ACHN (cell line): ENCODE results near the gene BCL2L12.
"Not testable (repeated sequence)": the region's sequence is repeated elsewhere in the genome, so short reads cannot be mapped to it uniquely, and the experiment has no call there.

Source experiments
- DNase-seq: peaks from one replicate; pipeline ENCODE4 v3.0.0-alpha.2; 2015
- in situ Hi-C: cut with HindIII; loops from 2 replicates; pipeline ENCODE4 v1.10.0; 2017; ENCODE audit warnings: low sequenced_read_pairs, low pct_ligation_motif_present, low pct_unique_long_range_greater_than_20kb

The BCL2L12 gene

DNA sequence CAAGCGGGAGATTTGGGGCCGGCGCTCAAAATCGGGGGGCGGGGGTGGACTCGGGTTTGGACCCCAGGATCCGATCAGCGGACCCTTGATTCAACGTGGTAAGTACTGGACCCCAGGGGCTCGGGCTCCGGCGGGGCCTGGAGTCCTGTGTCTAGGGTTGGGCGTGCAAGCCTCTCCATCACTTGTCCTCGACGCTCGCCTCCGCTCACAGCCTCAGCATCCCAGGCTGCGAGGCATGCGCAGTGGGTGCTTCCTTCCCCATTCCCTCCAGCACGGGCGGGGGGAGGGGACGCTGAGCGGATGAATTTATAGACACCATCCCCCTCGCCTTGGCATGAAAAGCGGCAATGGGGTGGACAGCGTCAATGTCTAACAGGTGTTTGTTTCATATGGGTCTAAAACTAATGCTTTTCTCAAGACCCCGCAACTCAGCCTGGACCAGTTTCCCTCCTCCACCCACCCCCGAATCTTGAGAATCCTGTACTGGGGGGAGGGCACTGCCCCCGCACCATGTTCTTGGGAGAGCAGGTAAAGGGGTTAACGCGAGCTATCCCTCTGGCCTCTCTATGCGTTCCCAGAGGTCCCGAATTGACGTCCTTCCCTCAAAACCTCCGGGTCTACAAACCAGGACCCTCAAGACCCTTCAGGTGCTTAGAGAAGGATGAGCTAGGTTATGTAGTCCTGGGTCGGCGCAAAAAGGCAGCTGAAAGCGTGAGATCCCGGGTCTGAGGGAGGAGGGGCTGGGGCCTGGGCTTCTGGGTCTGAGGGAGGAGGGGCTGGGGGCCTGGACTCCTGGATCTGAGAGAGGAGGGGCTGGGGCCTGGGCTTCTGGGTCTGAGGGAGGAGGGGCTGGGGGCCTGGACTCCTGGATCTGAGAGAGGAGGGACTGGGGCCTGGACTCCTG is 25.8 kb downstream of the BCL2L12 start:
- DNase-seq: no peak
- in situ Hi-C loops: no loop called here

- no peak for DNase-seq
- in situ Hi-C loops: no loop called here
Observed at GRCh38 chr19:49692147-49692506, 26.4 kb downstream of the BCL2L12 start.

- no peak for DNase-seq
- in situ Hi-C loops: no loop called here
Observed at GRCh38 chr19:49696115-49696514, 30.4 kb downstream of the BCL2L12 start.

DNA sequence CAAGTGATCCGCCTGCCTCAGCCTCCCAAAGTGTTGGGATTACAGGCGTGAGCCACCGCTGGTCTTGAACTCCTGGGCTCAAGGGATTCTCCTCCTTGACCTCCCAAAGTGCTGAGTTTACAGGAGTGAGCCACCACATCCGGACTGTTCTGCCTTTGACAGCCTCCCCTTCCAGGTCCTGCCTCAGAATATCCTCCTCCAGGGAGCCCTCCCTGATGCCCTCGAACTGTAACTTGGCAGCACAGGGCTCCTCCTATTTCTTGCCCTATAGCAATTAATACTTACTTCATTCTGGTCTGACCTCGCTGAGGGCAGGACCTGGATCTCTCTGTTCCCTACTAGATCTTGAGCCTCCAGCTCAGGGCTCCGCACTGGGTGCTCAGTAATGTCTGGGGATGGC is 31.1 kb downstream of the BCL2L12 start:
- in situ Hi-C loops: no loop called here
- no peak for DNase-seq

DNA sequence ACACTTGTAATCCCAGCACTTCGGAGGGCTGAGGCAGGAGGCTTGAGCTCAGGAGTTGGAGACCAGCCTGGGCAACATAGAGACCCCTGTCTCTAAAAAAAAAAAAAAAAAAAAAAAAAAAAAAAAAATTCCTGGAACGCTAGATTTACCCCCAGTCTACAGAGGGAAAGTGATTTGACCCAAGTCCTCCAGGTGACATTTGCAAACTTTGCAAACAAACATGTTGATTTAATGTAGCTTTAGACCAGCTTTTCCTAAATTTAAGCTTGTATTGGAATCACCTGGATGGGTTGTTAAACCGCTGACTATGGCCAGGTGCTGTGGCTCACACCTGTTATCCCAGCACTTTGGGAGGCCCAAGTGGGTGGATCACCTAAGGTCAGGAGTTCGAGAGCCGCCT is 33.6 kb downstream of the BCL2L12 start:
- DNase-seq: no peak
- in situ Hi-C loops: no loop called here

GRCh38 chr19:49700563-49700962 is 34.8 kb downstream of the BCL2L12 start:
- in situ Hi-C loops: no loop called here
- DNase-seq: no peak

GRCh38 chr19:49701271-49701786 is 35.6 kb downstream of the BCL2L12 start:
- in situ Hi-C loops: no loop called here
- no peak for DNase-seq

GRCh38 chr19:49704888-49705642 is 39.3 kb downstream of the BCL2L12 start:
- in situ Hi-C loops: no loop called here
- DNase-seq: no peak

DNA sequence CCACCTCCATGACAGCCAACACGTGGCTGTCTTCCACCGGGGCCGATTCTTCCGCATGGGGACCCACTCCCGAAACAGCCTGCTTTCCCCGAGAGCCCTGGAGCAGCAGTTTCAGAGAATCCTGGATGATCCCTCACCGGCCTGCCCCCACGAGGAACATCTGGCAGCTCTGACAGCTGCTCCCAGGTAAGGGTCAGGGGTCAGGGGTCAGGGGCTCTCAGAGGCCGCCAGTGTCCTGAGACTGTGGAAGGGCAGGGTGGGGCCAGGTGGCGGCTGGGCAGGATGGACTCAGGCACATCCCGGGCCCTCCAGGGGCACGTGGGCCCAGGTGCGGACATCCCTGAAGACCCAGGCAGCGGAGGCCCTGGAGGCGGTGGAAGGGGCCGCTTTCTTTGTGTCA is 40.2 kb downstream of the BCL2L12 start:
- in situ Hi-C loops: no loop called here
- no peak for DNase-seq

GRCh38 chr19:49710372-49710951 is 44.7 kb downstream of the BCL2L12 start:
- in situ Hi-C loops: no loop called here
- no peak for DNase-seq

- no peak for DNase-seq
- in situ Hi-C loops: no loop called here
Observed at GRCh38 chr19:49712397-49712859, 46.7 kb downstream of the BCL2L12 start.

DNA sequence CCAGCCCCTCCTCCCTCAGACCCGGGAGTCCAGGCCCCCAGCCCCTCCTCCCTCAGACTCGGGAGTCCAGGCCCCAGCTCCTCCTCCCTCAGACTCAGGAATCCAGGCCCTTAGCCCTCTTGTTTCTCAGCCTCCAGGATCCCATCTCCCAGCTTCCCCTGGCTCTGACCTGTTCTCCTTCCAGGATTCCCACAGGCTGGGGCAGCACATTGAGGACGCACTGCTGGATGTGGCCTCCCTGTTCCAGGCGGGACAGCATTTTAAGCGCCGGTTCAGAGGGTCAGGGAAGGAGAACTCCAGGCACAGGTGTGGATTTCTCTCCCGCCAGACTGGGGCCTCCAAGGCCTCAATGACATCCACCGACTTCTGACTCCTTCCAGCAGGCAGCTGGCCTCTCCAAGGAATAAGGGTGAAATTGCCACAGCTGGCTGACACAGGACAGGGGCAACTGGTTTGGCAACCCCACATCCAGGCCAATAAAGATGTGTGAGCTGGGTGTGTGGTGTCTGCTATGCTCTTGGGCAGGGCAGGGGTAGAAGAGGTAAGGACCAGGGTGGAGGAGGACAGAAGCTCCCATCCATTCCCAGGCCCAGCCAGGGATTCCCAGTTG is 47.6 kb downstream of the BCL2L12 start:
- in situ Hi-C loops: no loop called here
- DNase-seq: no peak

- DNase-seq: no peak
- in situ Hi-C loops: no loop called here
Observed at GRCh38 chr19:49716154-49716553, 50.4 kb downstream of the BCL2L12 start.

- DNase-seq: no peak
Observed at GRCh38 chr19:49718511-49718910, 52.8 kb downstream of the BCL2L12 start.

DNA sequence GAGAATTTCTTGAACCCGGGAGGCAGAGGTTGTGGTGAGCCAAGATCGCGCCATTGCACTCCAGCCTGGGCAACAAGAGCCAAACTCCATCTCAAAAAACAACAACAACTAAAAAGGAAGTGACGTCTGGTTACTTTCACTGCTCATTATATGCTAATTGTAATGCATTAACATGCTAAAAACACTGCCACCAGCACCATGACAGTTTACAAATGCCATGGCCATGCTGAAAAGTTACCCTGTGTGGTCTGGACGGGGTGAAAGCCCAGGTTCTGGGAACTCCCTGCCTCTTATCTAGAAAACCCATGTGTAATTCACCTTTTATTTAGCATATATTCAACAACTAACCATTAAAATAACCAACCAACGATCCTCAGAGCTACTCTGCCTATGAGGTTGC is 53.3 kb downstream of the BCL2L12 start:
- in situ Hi-C loops: no loop called here
- DNase-seq: no peak

More at GRCh38 chr19:49718511-49718910, 52.8 kb downstream of the BCL2L12 start:
- in situ Hi-C loops: no loop called here

GRCh38 chr19:49719420-49719819 is 53.7 kb downstream of the BCL2L12 start:
- not testable (repeated sequence) for DNase-seq

More at GRCh38 chr19:49719420-49719819, 53.7 kb downstream of the BCL2L12 start:
- in situ Hi-C loops: not testable (repeated sequence)
